ENCODE measurements around the gene EZH1.

EZH1 gene

DNA sequence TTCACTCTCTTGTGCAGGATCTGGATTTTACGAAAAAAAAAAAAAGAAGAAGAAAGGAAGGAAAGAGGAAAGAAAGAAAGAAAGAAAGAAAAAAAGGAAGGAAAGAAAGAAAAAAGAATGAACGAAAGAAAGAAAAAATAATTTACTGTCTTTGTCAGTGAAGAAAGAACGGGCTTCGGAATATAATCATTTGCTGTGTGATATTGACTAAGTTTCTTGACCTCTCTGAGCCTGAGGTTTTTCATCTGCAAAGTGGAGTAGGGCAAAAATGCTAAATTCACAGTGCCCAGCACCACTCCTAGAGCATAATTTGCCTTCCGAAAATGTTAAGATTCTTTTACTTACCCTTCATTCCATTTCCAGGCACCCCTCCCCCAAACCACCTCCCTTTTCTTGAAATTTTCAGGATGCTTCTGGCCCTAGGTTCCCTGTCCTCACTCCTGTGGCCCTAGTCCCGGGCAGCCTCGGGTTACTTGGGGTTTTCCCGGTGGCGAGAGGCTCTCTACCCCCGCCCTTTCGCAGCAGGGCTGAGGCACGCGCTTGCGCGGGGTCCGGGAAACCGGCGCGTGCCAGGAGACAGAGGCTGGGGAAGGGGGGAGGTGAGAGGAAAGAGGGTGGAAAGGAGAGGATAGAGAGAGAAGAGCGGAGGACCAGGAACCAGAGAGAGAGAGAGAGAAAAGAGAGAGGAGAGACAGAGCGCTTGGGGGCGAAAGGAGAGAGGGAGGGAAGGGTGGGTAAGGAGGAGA lies 62.7 kb downstream of the EZH1 start, which contains the start of gene CNTNAP1:
Gene CNTNAP1, plus strand, starts transcription at position 556 of the 746 bp plus-strand sequence. CDS start 299 bp downstream, outside the sequence.
- DNase-seq (ENCODE audit: low spot score), result peak; percentile 36

DNA sequence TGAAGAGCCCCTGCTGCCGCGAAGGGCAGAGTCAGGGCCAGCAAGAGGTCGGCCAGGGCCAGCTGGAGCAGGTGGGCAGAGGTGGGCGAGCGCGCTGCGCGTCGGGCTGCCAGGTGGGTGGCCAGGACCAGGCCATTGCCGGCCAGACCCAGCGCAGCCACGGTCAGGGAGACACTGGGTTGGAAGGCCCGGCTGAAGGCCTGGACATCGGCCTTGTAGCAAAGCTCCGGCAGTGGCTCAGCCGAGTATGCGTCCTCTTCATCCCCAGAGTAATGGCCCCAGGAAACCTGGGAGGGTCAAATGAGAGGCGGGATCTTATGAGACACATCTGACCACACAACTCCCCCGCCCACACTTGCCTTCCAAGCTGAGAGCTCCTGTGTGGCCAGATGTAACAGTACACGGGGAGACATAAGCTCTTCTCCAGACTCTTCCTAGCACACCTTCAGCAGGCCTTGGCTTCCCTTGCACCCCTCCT lies 64.5 kb downstream of the EZH1 start:
- DNase-seq (ENCODE audit: low spot score), result no peak

DNA sequence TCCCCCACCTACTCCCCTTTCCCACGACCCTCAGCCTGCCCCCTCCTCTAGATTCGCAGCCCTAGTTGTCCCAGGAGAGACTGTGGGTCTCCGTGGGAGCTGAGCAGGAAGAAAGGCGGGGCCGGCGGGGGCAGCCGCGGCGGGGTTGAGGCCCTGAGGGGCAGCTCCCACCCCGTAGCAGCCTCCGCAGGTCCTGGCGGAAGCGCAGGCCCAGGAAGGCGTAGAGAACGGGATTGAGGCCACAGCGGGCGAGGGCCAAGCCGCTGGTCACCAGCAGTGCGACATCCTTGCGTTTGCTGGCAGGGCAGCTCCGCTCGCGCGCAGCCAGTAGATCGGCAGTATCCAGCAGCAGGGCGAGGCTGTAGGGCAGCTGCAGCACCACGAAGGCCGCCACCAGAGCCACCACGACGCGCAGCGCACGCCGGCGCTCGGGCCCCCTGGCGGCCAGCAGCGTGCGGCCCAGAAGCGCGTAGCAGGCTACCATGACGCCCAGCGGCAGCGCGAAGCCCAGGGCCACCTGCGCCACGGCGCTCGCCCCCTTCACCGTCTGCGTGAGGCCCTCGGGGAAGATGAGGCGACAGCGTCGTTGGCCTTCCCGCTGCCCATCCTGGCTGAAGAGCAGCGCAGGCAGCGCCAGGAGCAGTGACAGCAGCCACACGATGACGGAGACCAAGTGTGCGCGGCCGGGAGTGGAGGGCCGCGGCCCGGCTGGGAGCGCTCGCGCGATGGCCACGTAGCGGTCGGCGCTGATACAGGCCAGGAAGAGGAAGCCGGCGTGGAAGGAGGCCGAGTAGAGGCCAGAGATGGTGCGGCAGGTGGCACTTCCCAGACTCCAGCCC lies 65.1 kb downstream of the EZH1 start:
- DNase-seq (ENCODE audit: low spot score), result peak; percentile 91

DNA sequence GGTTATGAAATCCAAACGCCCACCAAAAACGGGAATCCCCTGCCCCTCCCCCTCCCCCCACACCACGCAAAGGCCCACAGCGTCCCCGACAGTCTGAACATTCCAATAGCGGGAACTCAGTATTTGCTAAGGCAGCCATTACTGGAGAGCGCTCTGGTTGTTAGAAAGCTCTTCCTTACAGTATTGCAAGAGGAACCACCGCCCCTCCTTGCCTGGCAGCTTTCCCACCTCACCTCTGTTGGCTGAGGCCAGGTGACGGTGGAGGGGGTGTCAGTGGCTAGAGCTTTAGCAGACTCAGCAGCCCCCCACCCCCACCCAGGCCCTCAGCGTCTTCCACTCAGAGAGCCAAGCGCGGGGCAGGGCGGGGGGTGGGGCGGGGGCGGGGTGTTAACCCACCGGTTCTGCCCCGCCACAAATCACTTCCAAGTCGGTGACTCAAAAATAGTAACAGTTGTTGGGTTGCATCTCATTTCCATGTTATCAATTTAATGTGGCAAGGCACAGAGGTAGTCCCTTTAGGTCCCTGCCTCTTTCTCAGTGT lies 65.8 kb downstream of the EZH1 start:
- DNase-seq (ENCODE audit: low spot score), result peak; percentile 74

DNA sequence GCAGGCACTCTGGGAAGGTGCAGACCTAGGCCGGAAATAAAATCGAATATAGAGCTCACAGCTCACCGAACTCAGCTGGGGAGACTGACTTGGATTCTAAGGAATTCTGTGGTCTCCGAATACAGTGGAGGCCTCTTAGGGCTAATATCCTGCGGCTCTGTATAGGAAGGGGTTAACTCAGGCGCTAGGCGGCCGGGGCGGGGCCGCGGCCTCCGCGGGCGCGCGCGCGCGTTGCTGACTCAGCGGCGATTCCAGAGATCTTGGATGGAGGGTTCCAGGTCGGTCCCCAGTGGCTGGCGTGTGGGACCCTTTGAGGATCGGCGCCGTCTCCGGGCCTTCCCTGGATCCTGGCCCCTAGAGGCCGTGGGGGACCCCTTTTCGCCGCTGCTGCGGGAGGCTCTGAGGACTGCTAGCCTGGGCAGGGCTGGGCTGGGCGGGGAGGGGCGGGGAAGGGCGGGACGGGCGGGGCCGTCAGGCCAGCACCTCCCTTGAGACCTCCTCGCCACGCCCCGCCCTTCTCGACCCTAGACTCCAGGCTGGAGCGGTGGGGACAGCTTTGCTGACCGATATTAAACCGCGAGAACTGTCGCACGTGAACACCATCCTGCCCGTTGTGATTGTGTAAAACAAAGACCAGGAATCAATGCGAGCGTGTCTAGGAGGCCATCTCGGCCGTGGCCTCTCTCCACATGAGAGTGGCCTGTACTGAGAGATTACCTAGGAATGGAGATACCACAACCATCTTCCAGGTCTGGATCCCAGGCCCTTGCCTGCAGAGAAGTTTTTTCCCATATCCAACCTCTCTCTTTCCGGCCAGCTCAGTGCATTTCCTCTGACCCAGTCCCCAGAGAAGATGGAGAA lies 66.7 kb downstream of the EZH1 start:
- peak; percentile 90 for DNase-seq (ENCODE audit: low spot score)

DNA sequence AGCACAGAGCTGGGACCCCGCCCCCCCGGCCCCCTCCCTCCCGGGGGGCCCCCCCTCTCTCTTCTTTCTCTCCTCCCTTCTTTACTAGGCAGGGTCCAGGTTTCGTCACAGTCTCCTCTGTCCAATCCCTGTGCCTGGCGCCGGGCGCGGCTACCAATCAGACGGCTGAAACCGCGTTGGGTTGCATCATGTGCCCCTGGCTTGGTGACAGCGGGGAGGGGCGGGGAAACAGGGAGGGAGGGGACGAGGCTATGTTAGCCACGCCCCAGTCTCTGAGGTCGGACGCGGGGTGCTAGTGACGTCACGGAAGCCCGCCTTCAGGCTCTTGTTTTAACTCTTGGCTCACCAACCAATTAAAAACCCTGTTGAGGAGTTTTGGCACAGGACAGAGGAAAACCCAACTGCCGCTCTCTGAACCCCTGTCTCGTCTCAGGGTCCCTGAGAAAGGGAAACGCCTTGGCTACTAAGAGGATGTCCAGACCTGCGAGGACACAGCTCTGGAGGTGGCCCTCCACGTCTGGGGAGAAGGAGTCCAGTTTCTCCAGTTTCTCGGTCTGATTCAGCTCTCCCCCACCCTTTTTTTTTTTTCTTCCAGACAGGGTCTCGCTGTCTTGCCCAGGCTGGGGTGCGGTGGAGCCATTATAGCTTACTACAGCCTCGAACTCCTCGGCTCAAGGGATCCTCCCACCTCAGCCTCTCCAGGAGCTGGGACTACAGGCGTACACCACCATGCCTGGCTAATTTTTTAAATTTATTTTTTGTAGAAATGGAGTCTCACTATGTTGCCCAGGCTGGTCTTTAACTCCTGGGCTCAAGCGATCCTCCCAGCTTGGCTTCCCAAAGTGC lies 67.6 kb downstream of the EZH1 start:
- peak; percentile 99 for DNase-seq (ENCODE audit: low spot score)

DNA sequence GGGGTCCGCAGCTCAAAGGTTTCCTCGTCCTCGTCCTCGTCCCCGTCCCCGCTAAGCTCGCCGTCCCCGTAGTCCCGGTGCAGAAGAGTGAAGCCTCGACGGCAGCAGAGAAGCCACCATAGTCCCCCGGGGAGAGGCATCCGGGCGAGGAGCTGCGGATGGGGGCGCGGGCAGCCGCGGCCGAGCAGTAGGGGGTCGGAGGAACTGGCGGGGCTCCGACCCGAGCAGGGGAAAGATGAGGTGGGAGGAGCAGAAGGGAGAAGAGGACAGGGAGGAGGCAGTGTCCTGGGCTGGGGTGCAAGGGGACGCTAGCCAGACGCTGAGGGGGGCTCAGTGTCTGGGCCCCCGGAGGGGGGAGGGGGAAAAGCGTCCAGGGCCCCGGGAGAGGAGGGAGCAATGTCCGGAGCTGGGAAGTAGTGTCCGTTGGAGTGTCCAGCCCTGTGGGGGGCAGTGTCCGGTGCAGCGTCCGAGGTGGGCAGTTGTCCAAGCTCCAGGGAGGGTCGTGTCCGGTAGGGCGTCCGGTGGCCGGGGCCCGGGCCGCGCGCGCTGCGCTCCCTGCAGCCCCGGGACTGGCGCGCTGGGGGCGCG lies 68.3 kb downstream of the EZH1 start, which contains the start of gene PLEKHH3:
Gene PLEKHH3, minus strand, starts transcription at position 571 of the 588 bp plus-strand sequence. Its CDS starts 431 bp downstream, at position 140.
- no peak for DNase-seq (ENCODE audit: low spot score)

DNA sequence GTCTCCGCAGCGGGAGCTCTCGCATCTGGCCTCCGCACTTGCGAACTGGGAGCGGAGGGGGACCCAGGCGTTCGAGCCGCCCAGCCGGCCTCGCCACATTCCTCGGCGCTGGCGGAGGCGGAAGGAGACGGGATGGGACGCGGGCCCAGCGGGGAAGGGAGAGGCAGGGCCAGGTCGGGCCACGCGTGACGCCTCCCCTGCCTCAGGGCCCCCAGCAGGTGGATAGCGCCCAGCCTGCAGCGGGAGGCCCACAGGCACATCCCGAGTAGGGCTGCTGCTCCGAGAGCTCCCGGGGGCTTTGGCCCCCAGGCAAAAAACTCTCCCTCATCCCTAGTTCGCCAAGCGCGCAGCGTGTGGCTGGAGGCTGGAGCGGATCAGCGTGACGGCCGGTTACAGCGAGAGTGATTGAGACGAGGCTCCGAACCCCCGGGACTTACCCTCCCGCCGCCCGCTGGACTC lies 68.8 kb downstream of the EZH1 start:
- peak; percentile 34 for DNase-seq (ENCODE audit: low spot score)

DNA sequence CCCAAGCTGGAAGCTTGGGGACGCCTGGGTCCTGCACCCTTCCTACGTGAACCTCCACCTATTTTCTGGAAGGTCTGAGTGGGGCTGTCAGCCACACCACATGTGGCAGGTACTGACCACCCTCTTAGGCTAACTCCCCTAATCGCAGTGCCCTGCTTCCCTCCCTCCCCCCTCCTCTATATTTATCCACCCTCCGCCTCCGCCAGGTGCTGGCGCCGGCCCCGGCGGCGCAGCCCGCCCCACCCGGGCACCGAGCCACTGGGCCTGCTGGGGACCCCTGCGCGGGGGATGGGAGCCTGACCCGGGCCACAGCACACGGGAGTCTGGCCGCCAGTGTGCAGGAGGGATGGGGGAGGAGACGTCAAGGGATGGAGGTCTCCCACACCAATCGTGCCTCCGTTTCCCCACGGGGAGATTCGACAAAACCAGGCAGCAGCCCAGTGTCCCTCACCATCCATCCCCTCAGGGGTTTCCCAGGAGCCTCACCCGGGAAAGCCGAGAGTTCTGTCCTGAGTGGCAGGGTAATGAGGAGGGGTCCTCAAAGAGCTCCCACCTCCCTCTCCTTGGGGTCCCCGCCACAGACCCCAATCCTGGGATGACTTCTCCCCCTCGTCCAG lies 69.4 kb downstream of the EZH1 start:
- no peak for DNase-seq (ENCODE audit: low spot score)

DNA sequence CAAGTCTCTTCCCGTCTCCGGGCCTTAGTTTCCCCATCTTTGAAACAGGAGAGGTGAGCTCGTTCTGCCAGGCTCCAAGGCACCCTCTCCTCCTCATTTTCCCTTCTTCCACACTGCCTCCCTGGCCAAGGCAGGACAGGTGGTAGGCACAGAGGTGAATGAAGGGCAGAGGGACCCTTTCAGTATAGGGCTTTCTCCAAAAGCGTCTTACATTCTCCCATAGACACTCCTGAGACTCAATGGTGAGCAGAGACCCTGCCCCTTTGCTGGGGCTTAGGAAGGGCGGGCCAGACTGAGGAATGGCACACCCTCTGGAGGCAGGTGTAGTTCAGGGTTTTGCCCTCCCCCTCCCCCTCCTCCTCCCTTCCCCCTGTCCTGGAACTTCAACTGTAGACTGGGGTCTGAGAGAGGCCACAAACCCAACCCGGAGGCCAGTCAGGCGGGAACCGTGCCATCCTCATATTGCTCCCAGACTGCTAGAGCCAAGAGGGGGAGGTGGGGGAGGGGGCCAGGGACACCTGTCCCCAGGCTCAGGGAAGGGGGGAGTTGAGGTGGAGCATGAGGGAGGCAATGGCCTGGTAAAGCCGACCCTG lies 70.0 kb downstream of the EZH1 start:
- DNase-seq (ENCODE audit: low spot score), result no peak

DNA sequence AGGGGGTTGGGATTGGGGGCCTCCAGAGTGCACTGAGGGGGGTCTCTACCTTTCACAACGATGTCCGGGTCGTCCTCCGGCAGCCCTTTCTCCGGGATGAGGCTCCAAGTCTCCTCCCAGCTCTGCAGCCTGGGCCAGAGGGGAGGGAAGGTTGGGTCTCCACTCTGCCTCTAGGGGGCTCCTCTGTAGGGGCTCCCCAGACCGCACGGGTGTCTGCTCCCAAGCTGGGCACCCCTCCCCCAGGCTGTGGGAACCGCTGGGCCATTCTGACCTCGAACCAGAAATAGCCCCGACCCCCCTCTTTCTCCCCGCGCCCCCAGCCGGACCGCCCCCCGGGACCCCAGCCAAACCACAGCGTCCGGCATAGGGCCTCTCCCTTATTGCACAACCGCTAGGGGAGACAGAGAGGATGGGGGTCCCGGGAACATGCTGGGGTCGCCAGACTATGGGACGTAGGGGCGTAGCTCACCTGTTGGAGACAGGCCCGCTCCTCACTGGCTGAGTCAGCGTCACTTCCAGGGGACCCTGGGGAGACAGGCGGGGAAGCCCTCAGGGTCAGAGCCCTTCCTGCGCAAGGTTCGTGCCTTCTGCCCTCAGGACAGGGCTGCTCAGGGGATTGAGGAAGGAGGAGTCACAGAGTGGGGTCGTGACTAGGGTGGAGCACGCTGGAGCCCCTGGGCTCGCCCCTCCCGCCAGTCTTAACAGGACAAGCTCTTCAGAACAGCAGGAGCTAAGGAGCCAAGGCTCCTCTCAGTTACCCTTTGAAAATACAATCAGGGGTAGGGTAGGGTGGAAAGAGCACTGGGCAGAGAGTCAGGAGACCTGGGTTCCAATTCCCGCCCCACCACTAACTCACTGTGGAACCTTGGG lies 70.7 kb downstream of the EZH1 start:
- DNase-seq (ENCODE audit: low spot score), result peak; percentile 55

DNA sequence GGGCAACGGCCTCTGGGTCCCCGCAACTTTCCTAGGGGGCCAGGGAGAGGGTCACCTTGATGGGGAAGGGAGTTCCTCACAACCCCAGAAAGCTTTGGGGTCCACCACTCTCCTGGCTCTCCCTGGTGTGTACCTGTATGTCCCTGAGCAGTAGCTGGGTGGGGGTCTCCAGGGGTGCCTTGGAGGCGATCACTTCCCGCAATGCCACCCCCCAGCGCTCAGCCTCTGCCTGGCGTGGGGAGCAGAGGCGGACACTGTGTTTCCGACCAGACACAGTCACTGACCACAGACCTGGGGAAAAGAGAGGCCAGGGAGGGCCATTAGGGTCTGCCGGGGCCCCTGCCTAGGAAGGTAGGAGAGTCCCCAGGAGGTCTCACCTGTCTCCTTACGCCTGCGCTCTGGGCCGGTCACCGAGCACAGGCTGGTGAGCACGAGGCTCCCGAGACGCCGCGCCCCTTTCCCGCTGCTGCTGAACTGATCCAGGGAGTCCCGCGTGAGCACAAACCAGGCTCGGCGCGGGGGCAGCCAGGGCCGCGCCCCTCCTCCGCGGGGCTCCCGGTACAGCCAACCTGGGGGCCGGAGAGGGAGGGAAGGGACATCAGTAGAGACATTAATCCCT lies 71.5 kb downstream of the EZH1 start:
- no peak for DNase-seq (ENCODE audit: low spot score)

DNA sequence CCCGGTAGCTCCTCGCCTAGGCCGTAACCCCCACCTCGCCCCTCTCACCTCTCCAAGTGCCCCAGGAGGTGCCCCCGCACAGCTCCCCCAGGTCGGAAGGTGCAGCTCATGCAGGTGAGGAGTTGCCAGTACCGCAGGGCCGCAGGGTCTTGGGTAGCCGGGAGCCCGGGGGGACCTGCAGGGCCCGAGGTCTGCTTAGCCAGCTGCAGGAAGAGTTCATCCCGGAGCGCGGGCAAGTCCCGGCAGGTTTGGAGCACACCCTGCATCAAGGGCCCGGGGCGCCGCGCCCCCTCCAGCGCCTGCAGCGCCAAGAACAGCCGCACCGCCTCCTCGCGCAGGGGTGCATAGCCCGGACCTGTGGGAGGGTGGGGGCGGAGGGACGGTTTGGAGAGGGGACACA lies 72.8 kb downstream of the EZH1 start:
- no peak for DNase-seq (ENCODE audit: low spot score)

DNA sequence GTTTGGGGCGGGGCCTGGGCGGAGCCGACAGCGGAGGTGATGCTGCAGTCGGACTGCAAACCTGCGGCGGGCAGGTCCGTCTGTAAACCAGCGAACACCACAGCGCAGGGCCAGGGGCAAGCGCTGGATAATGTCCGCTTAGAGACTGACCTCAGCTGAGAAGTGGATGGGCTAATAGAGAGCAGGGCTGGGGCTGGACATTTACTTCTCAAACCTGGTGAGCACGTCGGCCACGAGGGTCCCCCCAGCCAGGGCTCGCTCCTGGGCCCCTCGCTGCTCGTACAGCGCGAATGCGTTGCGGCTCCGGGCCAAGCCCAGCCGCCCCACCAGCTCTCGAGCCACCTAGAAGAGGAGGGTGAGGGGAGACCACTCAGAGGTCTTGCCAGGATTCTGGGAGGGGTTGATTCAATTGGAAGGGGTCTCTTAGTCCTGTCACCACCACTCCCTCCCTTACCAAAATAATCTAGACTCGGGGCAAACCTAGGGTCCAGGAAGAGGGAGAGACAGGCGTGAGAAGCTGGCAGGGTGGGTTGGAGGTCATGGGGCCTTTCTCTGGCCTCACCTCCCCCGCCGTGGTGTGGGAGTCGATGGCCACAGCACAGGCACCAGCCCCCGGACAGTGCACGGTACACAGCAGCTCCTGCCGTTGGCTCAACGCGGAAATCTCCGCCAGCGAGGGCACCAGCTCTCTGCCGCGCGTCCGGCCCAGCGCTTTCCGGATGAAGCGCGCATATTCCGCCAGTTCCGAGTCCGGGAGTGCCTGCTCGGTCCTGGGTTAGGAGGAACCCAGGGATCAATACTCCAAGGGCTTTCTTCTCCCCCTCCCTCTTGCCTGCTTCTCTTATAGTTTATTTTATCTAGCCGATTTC lies 73.8 kb downstream of the EZH1 start:
- no peak for DNase-seq (ENCODE audit: low spot score)

DNA sequence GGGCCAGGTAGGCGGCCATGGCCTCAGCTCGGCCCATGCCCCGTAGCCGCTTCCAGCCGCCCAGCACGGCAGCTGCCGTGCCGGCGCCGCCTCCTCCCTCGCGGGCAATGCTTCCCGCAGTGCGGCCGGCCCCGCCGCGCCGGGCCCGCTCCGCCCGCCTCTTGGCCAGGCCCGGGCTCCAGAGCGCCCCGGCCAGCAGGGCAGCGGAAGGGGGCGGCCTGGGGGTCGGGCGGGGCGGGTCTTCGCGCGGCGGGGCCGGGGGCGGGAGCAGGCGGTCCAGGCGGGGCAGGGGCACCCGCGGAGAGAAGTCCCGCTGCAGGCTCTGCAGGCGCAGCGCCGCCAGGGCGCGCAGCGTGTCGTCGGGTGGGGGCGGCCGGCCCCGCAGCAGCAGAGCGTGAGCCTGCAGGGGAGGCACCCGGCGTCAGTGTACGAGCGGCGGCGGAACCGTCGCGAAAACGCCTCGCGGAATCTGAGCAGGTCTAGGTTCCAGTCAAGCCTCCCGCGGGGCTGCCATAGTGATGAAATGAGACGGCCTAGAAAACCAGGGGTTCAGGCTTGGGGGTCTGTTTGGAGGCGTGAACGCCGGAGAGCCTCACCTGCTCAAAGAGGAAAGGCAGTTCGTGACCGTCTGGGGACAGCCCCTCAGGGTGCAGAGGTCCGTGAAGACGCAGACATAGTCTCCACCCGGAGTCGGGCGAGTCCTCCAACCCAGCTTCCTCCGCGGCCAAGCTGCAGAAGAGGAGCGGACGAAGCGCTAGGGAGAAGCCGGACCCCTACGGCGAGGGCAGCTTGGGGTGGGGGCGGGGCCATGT lies 74.7 kb downstream of the EZH1 start:
- DNase-seq (ENCODE audit: low spot score), result no peak

DNA sequence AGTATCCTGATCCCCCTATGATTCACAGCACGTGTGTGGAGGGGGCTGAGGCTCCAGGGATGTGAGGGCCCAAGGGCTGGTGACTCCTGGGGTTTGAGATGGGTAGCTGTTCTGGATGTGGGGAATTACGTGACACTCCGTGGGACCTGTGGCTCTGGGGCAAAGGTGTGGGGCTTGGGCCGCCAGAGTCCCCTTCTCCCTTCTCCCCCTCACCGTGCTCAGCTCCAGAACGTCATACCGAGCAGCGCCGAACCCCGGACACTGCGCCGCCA lies 75.2 kb downstream of the EZH1 start:
- no peak for DNase-seq (ENCODE audit: low spot score)
